Skeletal muscle satellite cell (primary cell): Measurements from ENCODE around the gene DISC1.

Experiments used
- H3K27me3 ChIP-seq: 2 replicates; pipeline ENCODE4 v1.7.0; 2013; ENCODE audit warnings: low read length; ENCODE audit not compliant: control insufficient read depth, insufficient read depth
- H3K36me3 ChIP-seq: 2 replicates; pipeline ENCODE4 v1.7.0; 2013; ENCODE audit warnings: mild to moderate bottlenecking, control low read depth, low read length; ENCODE audit not compliant: insufficient read depth
- H3K4me1 ChIP-seq: 2 replicates; pipeline ENCODE4 v1.7.0; 2013; ENCODE audit warnings: low read length; ENCODE audit not compliant: control insufficient read depth, insufficient read depth
- H3K4me2 ChIP-seq: 2 replicates; pipeline ENCODE4 v1.7.0; 2013; ENCODE audit warnings: mild to moderate bottlenecking, low read length
- H3K4me3 ChIP-seq: 2 replicates; pipeline ENCODE4 v1.7.0; 2013; ENCODE audit warnings: low read length
- H3K9ac ChIP-seq: 2 replicates; pipeline ENCODE4 v1.7.0; 2013; ENCODE audit warnings: mild to moderate bottlenecking, low read depth, low read length, moderate library complexity
- H3K9me3 ChIP-seq: replicated peaks from 2 replicates; pipeline ENCODE4 v1.7.0; 2013; ENCODE audit warnings: mild to moderate bottlenecking, control low read depth, low read length

DISC1 gene

GRCh38 chr1:231924180-231924579, 297.6 kb downstream of the DISC1 start:
- Histone ChIP-seq H3K27me3 (no peaks in the 10 kb centered on the region), H3K4me1 (peaks cover 32% of the 10 kb centered on the region), H3K4me2 (no peak overlapping the region), H3K4me3 (no peak overlapping the region), H3K9ac (peak overlapping the region; percentile 58), H3K9me3 (no peaks in the 10 kb centered on the region), H3K36me3 (no peaks in the 10 kb centered on the region)

GRCh38 chr1:231925864-231926263, 299.3 kb downstream of the DISC1 start:
- Histone ChIP-seq H3K9me3 (no peaks in the 10 kb centered on the region), H3K9ac (no peak overlapping the region), H3K4me2 (no peak overlapping the region), H3K4me1 (peaks cover 37% of the 10 kb centered on the region), H3K36me3 (no peaks in the 10 kb centered on the region), H3K4me3 (no peak overlapping the region), H3K27me3 (no peaks in the 10 kb centered on the region)

GRCh38 chr1:231926340-231926739, 299.8 kb downstream of the DISC1 start:
- H3K4me3 ChIP-seq: no peak overlapping the region
- peaks cover 37% of the 10 kb centered on the region for H3K4me1 ChIP-seq
- no peak overlapping the region for H3K4me2 ChIP-seq
- H3K27me3 ChIP-seq: no peaks in the 10 kb centered on the region
- H3K9me3 ChIP-seq: no peaks in the 10 kb centered on the region
- H3K9ac ChIP-seq: no peak overlapping the region
- no peaks in the 10 kb centered on the region for H3K36me3 ChIP-seq

- Histone ChIP-seq H3K4me1 (peaks cover 35% of the 10 kb centered on the region), H3K9ac (no peak overlapping the region), H3K4me2 (no peak overlapping the region), H3K9me3 (peaks cover 4% of the 10 kb centered on the region), H3K27me3 (no peaks in the 10 kb centered on the region), H3K36me3 (no peaks in the 10 kb centered on the region), H3K4me3 (no peak overlapping the region)
Observed at GRCh38 chr1:231926933-231927332, 300.3 kb downstream of the DISC1 start.

- Histone ChIP-seq H3K27me3 (no peaks in the 10 kb centered on the region), H3K36me3 (no peaks in the 10 kb centered on the region), H3K4me1 (peaks cover 31% of the 10 kb centered on the region), H3K9ac (no peak overlapping the region), H3K4me2 (no peak overlapping the region), H3K4me3 (no peak overlapping the region), H3K9me3 (peaks cover 9% of the 10 kb centered on the region)
Observed at GRCh38 chr1:231927431-231927830, 300.8 kb downstream of the DISC1 start.

- peaks cover 28% of the 10 kb centered on the region for H3K4me1 ChIP-seq
- peak overlapping the region; percentile 75 for H3K9ac ChIP-seq
Observed at GRCh38 chr1:231929311-231929710, 302.7 kb downstream of the DISC1 start.

GRCh38 chr1:231930257-231930947, 303.8 kb downstream of the DISC1 start:
- Histone ChIP-seq H3K4me1 (peaks cover 36% of the 10 kb centered on the region), H3K4me2 (no peak overlapping the region), H3K27me3 (no peaks in the 10 kb centered on the region), H3K9ac (peak overlapping the region; percentile 75), H3K4me3 (no peak overlapping the region), H3K9me3 (peaks cover 10% of the 10 kb centered on the region), H3K36me3 (no peaks in the 10 kb centered on the region)

More at GRCh38 chr1:231929311-231929710, 302.7 kb downstream of the DISC1 start:
- Histone ChIP-seq H3K36me3 (no peaks in the 10 kb centered on the region), H3K4me2 (peak overlapping the region; percentile 19), H3K4me3 (no peak overlapping the region), H3K27me3 (no peaks in the 10 kb centered on the region), H3K9me3 (peaks cover 10% of the 10 kb centered on the region)

- no peaks in the 10 kb centered on the region for H3K27me3 ChIP-seq
- H3K4me2 ChIP-seq: no peak overlapping the region
- H3K36me3 ChIP-seq: no peaks in the 10 kb centered on the region
- peaks cover 10% of the 10 kb centered on the region for H3K9me3 ChIP-seq
- peaks cover 43% of the 10 kb centered on the region for H3K4me1 ChIP-seq
- H3K4me3 ChIP-seq: no peak overlapping the region
- H3K9ac ChIP-seq: no peak overlapping the region
Observed at GRCh38 chr1:231931146-231931545, 304.6 kb downstream of the DISC1 start.

- Histone ChIP-seq H3K4me1 (peaks cover 42% of the 10 kb centered on the region), H3K4me3 (no peak overlapping the region), H3K4me2 (no peak overlapping the region), H3K9me3 (peaks cover 10% of the 10 kb centered on the region), H3K27me3 (no peaks in the 10 kb centered on the region), H3K36me3 (no peaks in the 10 kb centered on the region), H3K9ac (no peak overlapping the region)
Observed at GRCh38 chr1:231931846-231932454, 305.4 kb downstream of the DISC1 start.

- Histone ChIP-seq H3K27me3 (no peaks in the 10 kb centered on the region), H3K4me2 (peak overlapping the region; percentile 51), H3K9ac (peak overlapping the region; percentile 70), H3K4me3 (no peak overlapping the region), H3K9me3 (peaks cover 10% of the 10 kb centered on the region), H3K36me3 (no peaks in the 10 kb centered on the region), H3K4me1 (peaks cover 48% of the 10 kb centered on the region)
Observed at GRCh38 chr1:231933711-231934626, 307.4 kb downstream of the DISC1 start.

GRCh38 chr1:231934797-231935196, 308.2 kb downstream of the DISC1 start:
- peaks cover 10% of the 10 kb centered on the region for H3K9me3 ChIP-seq
- peak overlapping the region; percentile 51 for H3K4me2 ChIP-seq
- H3K4me1 ChIP-seq: peaks cover 42% of the 10 kb centered on the region
- peak overlapping the region; percentile 70 for H3K9ac ChIP-seq
- no peaks in the 10 kb centered on the region for H3K27me3 ChIP-seq
- H3K4me3 ChIP-seq: no peak overlapping the region
- no peaks in the 10 kb centered on the region for H3K36me3 ChIP-seq
